ENCODE data around the gene NFATC4. TPM values are rescaled to one million over a fixed set of nuclear protein-coding genes. Genes with fewer than 3 reads are reported as not detected.

NFATC4 gene
- total RNA-seq, 6 donors from 2014 or later: 8.5 to 98.5 (median 42.1) TPM

GRCh38 chr14:24356208-24356607 is 11.8 kb upstream of the NFATC4 start:
- DNase-seq (no peak), ATAC-seq (ENCODE audit: low FRiP score in 2 of 2) (no peak)
- Histone ChIP-seq H3K27ac (no peak overlapping the region), H3K4me1 (peaks cover 7 to 26% (median 13%) of the 10 kb centered on the region in 4 donors), H3K27me3 (no peaks in the 10 kb centered on the region), H3K4me3 (no peak overlapping the region), H3K9me3 (no peaks in the 10 kb centered on the region), H3K36me3 (no peaks in the 10 kb centered on the region)
- 77 to 94% methylated on average over 4 of the region's 4 CpGs for WGBS, 2 donors
- TF ChIP-seq POLR2A (IDR thresholded peaks at IDR 0.05): no peak
- TF ChIP-seq CTCF (IDR thresholded peaks at IDR 0.05): no peak
- TF ChIP-seq EP300 (IDR thresholded peaks at IDR 0.05): no peak
- TF ChIP-seq POLR2AphosphoS5 (IDR thresholded peaks at IDR 0.05): no peak

GRCh38 chr14:24360281-24360680 is 7.7 kb upstream of the NFATC4 start:
- peaks cover 3 to 5% (median 4%) of the 10 kb centered on the region in 4 donors for H3K4me1 ChIP-seq
- no peak overlapping the region for H3K4me3 ChIP-seq
- TF ChIP-seq POLR2A (IDR thresholded peaks at IDR 0.05) (no peak), EP300 (IDR thresholded peaks at IDR 0.05) (no peak), POLR2AphosphoS5 (IDR thresholded peaks at IDR 0.05) (no peak), CTCF (IDR thresholded peaks at IDR 0.05) (no peak)
- no peaks in the 10 kb centered on the region for H3K9me3 ChIP-seq
- no peak for ATAC-seq (ENCODE audit: low FRiP score in 2 of 2)
- no peak overlapping the region for H3K27ac ChIP-seq
- 94 to 98% methylated on average over 3 of the region's 3 CpGs for WGBS, 2 donors
- no peak for DNase-seq
- H3K36me3 ChIP-seq: no peaks in the 10 kb centered on the region
- no peaks in the 10 kb centered on the region for H3K27me3 ChIP-seq

- Histone ChIP-seq H3K27me3 (no peaks in the 10 kb centered on the region), H3K36me3 (no peaks in the 10 kb centered on the region), H3K4me3 (no peak overlapping the region), H3K27ac (no peak overlapping the region), H3K9me3 (no peaks in the 10 kb centered on the region), H3K4me1 (peaks cover 12 to 15% (median 13%) of the 10 kb centered on the region in 4 donors)
- TF ChIP-seq CTCF (IDR thresholded peaks at IDR 0.05): no peak
- ATAC-seq (ENCODE audit: low FRiP score in 2 of 2): no peak
- DNase-seq: no peak
- WGBS, 2 donors: 72 to 81% methylated on average over 2 of the region's 2 CpGs
Observed at GRCh38 chr14:24361326-24361725, 6.7 kb upstream of the NFATC4 start.

- WGBS, 2 donors: 56 to 58% methylated on average over 2 of the region's 2 CpGs
- H3K27ac ChIP-seq: no peak overlapping the region
- no peak for DNase-seq
- H3K4me3 ChIP-seq: no peak overlapping the region
- no peaks in the 10 kb centered on the region for H3K36me3 ChIP-seq
- peaks cover 16 to 23% (median 22%) of the 10 kb centered on the region in 4 donors for H3K4me1 ChIP-seq
- no peaks in the 10 kb centered on the region for H3K27me3 ChIP-seq
- no peak for TF ChIP-seq POLR2A (IDR thresholded peaks at IDR 0.05)
- no peaks in the 10 kb centered on the region for H3K9me3 ChIP-seq
- no peak for ATAC-seq (ENCODE audit: low FRiP score in 2 of 2)
Observed at GRCh38 chr14:24362241-24362960, 5.6 kb upstream of the NFATC4 start.

- DNase-seq: no peak
- ATAC-seq (ENCODE audit: low FRiP score in 2 of 2): no peak
- Histone ChIP-seq H3K4me1 (peaks cover 23 to 33% (median 28%) of the 10 kb centered on the region in 4 donors), H3K36me3 (no peaks in the 10 kb centered on the region), H3K4me3 (no peak overlapping the region), H3K9me3 (no peaks in the 10 kb centered on the region), H3K27ac (no peak overlapping the region), H3K27me3 (no peaks in the 10 kb centered on the region)
- TF ChIP-seq POLR2A (IDR thresholded peaks at IDR 0.05): no peak
- 86 to 92% methylated on average over 5 of the region's 5 CpGs for WGBS, 2 donors
Observed at GRCh38 chr14:24363401-24363800, 4.6 kb upstream of the NFATC4 start.

- no peak for DNase-seq
- H3K27me3 ChIP-seq: no peaks in the 10 kb centered on the region
- no peaks in the 10 kb centered on the region for H3K9me3 ChIP-seq
- H3K4me3 ChIP-seq: no peak overlapping the region
- no peak for ATAC-seq (ENCODE audit: low FRiP score in 2 of 2)
- WGBS, 2 donors: 73 to 82% methylated on average over 1 of the region's 1 CpG
- H3K4me1 ChIP-seq: peaks cover 23 to 41% (median 33%) of the 10 kb centered on the region in 4 donors
- H3K36me3 ChIP-seq: no peaks in the 10 kb centered on the region
- TF ChIP-seq POLR2AphosphoS5 (IDR thresholded peaks at IDR 0.05) (no peak), POLR2A (IDR thresholded peaks at IDR 0.05) (no peak), CTCF (IDR thresholded peaks at IDR 0.05) (no peak), EP300 (IDR thresholded peaks at IDR 0.05) (no peak)
- peak overlapping the region in 2 of 4 donors; percentile 88 to 91 for H3K27ac ChIP-seq
Observed at GRCh38 chr14:24364841-24365240, 3.1 kb upstream of the NFATC4 start.

Measured in upper lobe of left lung (tissue), 6 donors.